ENCODE data around the gene B3GNT9. TPM values are rescaled to one million over a fixed set of nuclear protein-coding genes. Genes with fewer than 3 reads are reported as not detected.

The B3GNT9 gene
- total RNA-seq, 2 donors from 2014 or later: 7.2 to 11.0 TPM

GRCh38 chr16:67112591-67113399 is 38.0 kb downstream of the B3GNT9 start:
- peaks cover 2% of the 10 kb centered on the region for H3K9me3 Mint-ChIP-seq

DNA sequence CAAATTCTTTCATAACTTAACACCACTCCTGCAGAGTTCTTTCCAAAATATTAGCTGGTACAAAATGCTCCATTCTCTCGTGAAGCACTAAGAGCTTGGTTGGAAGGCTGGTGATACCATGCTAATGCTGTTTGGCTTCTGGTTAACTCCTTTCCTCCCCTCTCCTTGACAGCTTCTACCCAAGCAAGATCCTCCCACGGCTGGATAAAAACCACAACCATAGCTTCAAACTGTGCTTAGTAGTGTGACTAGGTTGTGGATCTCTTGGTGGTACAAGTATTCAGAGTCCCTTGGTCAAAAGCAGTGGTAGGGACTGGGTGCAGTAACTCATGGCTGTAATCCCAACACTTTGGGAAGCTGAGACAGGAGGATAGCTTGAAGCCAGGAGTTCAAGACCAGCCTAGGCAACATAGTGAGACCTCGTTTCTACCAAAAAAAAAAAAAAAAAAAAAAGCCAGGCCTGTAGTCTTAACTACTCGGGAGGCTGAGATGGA is 38.8 kb downstream of the B3GNT9 start:
- Histone ChIP-seq H3K27me3 (ENCODE audit: control insufficient read depth, insufficient read depth, low read length, poor library complexity, severe bottlenecking) (no peaks in the 10 kb centered on the region), H3K36me3 (ENCODE audit: control insufficient read depth, insufficient read depth, low read length) (peaks cover 8% of the 10 kb centered on the region), H3K4me3 (ENCODE audit: low read length) (no peak overlapping the region), H3K9me3 (ENCODE audit: control insufficient read depth, low read length) (no peaks in the 10 kb centered on the region), H3K9ac (ENCODE audit: extremely low read depth, low read length, poor library complexity, severe bottlenecking) (no peak overlapping the region), H3K4me1 (ENCODE audit: control insufficient read depth, insufficient read depth, low read length) (peaks cover 4% of the 10 kb centered on the region), H3K27ac (ENCODE audit: low read depth, low read length) (no peak overlapping the region)
- TF ChIP-seq, protein P1, sequence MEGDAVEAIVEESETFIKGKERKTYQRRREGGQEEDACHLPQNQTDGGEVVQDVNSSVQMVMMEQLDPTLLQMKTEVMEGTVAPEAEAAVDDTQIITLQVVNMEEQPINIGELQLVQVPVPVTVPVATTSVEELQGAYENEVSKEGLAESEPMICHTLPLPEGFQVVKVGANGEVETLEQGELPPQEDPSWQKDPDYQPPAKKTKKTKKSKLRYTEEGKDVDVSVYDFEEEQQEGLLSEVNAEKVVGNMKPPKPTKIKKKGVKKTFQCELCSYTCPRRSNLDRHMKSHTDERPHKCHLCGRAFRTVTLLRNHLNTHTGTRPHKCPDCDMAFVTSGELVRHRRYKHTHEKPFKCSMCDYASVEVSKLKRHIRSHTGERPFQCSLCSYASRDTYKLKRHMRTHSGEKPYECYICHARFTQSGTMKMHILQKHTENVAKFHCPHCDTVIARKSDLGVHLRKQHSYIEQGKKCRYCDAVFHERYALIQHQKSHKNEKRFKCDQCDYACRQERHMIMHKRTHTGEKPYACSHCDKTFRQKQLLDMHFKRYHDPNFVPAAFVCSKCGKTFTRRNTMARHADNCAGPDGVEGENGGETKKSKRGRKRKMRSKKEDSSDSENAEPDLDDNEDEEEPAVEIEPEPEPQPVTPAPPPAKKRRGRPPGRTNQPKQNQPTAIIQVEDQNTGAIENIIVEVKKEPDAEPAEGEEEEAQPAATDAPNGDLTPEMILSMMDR (conservative IDR thresholded peaks at IDR 0.05): no peak
- 99 to 100% methylated on average over 1 to 4 of the region's 4 CpGs for WGBS, 2 experiments (ENCODE audit: insufficient coverage in 1 of 2, insufficient read length in 1 of 2)
- Mint-ChIP-seq H3K4me1 (peaks cover 27% of the 10 kb centered on the region), H3K9me3 (peaks cover 2% of the 10 kb centered on the region), H3K27me3 (ENCODE audit: insufficient read depth) (peaks cover 1% of the 10 kb centered on the region), H3K36me3 (ENCODE audit: low read depth) (peaks cover 8% of the 10 kb centered on the region), H3K27ac (peak overlapping the region; percentile 21), H3K4me3 (peak overlapping the region; percentile 98)
- DNase-seq: no peak

More at GRCh38 chr16:67112591-67113399, 38.0 kb downstream of the B3GNT9 start:
- peaks cover 4% of the 10 kb centered on the region for H3K4me1 ChIP-seq (ENCODE audit: control insufficient read depth, insufficient read depth, low read length)
- Mint-ChIP-seq H3K36me3 (ENCODE audit: low read depth) (peaks cover 10% of the 10 kb centered on the region), H3K4me3 (peak overlapping the region; percentile 98), H3K27ac (peak overlapping the region; percentile 53), H3K4me1 (peaks cover 27% of the 10 kb centered on the region), H3K27me3 (ENCODE audit: insufficient read depth) (peaks cover 1% of the 10 kb centered on the region)
- H3K9me3 ChIP-seq (ENCODE audit: control insufficient read depth, low read length): no peaks in the 10 kb centered on the region
- TF ChIP-seq, protein P1 (conservative IDR thresholded peaks at IDR 0.05): no peak
- H3K27ac ChIP-seq (ENCODE audit: low read depth, low read length): no peak overlapping the region
- peaks cover 8% of the 10 kb centered on the region for H3K36me3 ChIP-seq (ENCODE audit: control insufficient read depth, insufficient read depth, low read length)
- H3K4me3 ChIP-seq (ENCODE audit: low read length): no peak overlapping the region
- WGBS, 2 experiments (ENCODE audit: insufficient coverage in 1 of 2, insufficient read length in 1 of 2): 88 to 90% methylated on average over 1 to 4 of the region's 4 CpGs
- H3K27me3 ChIP-seq (ENCODE audit: control insufficient read depth, insufficient read depth, low read length, poor library complexity, severe bottlenecking): no peaks in the 10 kb centered on the region
- H3K9ac ChIP-seq (ENCODE audit: extremely low read depth, low read length, poor library complexity, severe bottlenecking): no peak overlapping the region
- DNase-seq: no peak

DNA sequence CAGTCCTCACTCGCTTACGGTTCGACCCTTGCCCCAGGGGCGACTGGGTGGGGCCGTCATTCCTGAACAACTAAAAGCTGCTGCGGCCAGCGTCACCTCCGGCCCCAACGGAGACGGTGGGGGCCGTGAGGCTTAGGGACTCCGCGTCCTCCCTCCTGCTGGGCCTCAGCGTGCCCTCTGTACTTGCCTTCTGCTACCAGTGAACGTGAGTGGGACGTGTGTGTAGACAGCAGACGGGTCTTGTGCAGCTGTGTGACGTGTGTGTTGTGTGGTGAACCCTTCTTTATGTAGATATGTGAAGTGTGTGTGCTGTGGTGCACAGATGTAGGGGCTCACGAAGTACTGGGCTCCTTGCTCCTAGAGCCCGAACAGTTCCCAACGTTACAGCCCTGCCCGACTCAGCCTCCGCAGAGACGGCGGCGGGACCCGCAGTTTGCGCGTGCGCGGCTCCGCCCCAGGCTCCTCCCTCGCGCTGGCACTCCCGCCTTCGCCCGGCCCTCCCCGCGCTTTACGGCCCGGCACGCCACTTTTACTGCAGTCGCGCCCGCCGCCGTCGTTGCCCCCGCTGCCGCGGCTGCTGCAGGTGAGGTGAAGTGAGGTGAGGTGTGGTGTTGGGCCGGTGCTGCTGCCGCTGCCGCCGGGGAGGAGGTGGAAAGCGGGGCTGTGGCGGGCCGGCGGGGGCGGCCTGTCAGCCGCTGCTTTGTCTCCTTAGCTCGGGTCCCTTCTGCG is 41.2 kb downstream of the B3GNT9 start, which contains the start of gene PHAF1:
TSS of gene PHAF1 (plus strand) at position 535 of the 729 bp plus-strand sequence. CDS start 235 bp downstream, outside the sequence.
- Histone ChIP-seq H3K36me3 (ENCODE audit: control insufficient read depth, insufficient read depth, low read length) (peaks cover 8% of the 10 kb centered on the region), H3K9ac (ENCODE audit: extremely low read depth, low read length, poor library complexity, severe bottlenecking) (peak within 1 kb of the TSS; percentile 75), H3K27me3 (ENCODE audit: control insufficient read depth, insufficient read depth, low read length, poor library complexity, severe bottlenecking) (no peaks in the 10 kb centered on the region), H3K27ac (ENCODE audit: low read depth, low read length) (peak within 1 kb of the TSS; percentile 66), H3K9me3 (ENCODE audit: control insufficient read depth, low read length) (no peaks in the 10 kb centered on the region), H3K4me3 (ENCODE audit: low read length) (peak within 1 kb of the TSS; percentile 99), H3K4me1 (ENCODE audit: control insufficient read depth, insufficient read depth, low read length) (peaks cover 4% of the 10 kb centered on the region)
- peaks cover 2% of the 10 kb centered on the region for H3K9me3 Mint-ChIP-seq
- H3K4me1 Mint-ChIP-seq: peaks cover 27% of the 10 kb centered on the region
- 0 to 4% methylated on average over 12 to 63 of the region's 63 CpGs for WGBS, 2 experiments (ENCODE audit: insufficient coverage in 1 of 2, insufficient read length in 1 of 2)
- TF ChIP-seq, protein P1 (conservative IDR thresholded peaks at IDR 0.05): no peak
- peak within 1 kb of the TSS; percentile 98 for H3K4me3 Mint-ChIP-seq
- H3K27ac Mint-ChIP-seq: peak within 1 kb of the TSS; percentile 98
- peaks cover 5% of the 10 kb centered on the region for H3K36me3 Mint-ChIP-seq (ENCODE audit: low read depth)
- peak; percentile 99 for DNase-seq
- peaks cover 1% of the 10 kb centered on the region for H3K27me3 Mint-ChIP-seq (ENCODE audit: insufficient read depth)
